ENCODE results near the gene C9orf153.

C9orf153 gene

DNA sequence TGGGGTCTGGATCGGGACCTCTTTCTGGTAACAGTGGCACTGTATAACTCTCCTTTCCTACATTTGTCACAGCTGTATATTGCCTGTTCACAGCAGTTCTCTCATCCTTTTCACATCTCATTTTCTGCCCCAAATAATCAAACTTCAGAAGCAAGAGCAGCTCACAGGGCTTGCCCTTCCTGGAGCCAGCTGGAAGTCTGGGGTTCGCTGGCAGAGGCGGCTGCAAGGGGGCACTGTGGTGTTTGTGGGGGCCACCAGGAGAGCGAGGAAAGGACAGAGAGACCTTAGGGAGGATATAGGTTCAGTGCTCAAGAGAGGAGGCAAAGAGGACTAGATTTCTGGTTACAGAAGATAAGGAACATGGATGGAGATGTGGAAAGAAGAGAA, 75.3 kb downstream of the C9orf153 start:
- Mint-ChIP-seq H3K36me3 (ENCODE audit: low read depth) (peaks cover 5% of the 10 kb centered on the region), H3K9me3 (peaks cover 19% of the 10 kb centered on the region), H3K4me3 (no peak overlapping the region), H3K4me1 (no peaks in the 10 kb centered on the region), H3K27ac (no peak overlapping the region), H3K27me3 (ENCODE audit: low read depth) (no peaks in the 10 kb centered on the region)
- TF ChIP-seq, protein P1, sequence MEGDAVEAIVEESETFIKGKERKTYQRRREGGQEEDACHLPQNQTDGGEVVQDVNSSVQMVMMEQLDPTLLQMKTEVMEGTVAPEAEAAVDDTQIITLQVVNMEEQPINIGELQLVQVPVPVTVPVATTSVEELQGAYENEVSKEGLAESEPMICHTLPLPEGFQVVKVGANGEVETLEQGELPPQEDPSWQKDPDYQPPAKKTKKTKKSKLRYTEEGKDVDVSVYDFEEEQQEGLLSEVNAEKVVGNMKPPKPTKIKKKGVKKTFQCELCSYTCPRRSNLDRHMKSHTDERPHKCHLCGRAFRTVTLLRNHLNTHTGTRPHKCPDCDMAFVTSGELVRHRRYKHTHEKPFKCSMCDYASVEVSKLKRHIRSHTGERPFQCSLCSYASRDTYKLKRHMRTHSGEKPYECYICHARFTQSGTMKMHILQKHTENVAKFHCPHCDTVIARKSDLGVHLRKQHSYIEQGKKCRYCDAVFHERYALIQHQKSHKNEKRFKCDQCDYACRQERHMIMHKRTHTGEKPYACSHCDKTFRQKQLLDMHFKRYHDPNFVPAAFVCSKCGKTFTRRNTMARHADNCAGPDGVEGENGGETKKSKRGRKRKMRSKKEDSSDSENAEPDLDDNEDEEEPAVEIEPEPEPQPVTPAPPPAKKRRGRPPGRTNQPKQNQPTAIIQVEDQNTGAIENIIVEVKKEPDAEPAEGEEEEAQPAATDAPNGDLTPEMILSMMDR (IDR thresholded peaks at IDR 0.05; ENCODE audit: unreplicated experiment in 3 of 3): no peak

DNA sequence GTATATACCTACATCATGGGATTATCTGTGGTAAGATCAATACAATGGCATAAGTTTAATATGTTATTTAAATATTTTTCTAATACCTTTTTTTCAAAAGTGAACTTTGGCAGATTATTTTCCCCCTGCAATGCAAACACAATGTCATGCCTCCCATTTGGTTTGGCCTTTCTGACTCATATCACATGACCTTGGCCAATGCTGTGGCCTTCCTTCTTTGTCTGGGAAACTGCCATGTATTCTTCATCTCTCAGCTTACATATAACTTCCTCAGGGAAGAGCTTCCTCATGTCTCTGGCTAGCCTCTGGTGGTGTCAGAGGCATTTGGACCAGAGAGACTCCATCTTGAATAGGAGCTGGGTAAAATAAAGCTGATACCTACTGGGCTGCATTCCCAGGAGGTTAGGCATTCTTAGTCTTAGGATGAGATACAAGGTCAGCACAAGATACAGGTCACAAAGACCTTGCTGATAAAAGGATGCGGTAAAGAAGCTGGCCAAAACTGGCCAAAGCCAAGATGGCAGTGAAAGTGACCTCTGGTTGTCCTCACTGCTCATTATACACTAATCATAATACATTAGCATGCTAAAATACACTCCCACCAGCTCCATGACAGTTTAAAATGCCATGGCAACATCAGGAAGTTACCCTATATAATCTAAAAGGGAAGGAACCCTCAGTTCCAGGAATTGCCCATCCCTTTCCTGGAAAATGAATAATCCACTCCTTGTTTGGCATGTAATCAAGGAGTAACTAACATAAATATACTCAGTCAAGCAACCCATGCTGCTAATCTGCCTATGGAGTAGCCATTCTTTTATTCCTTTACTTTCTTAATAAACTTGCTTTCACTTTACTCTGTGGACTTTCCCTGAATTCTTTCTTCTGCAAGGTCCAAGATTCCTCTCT, 76.0 kb downstream of the C9orf153 start:
- Mint-ChIP-seq H3K36me3 (ENCODE audit: low read depth) (peaks cover 5% of the 10 kb centered on the region), H3K4me3 (no peak overlapping the region), H3K4me1 (no peaks in the 10 kb centered on the region), H3K9me3 (peaks cover 15% of the 10 kb centered on the region), H3K27ac (no peak overlapping the region), H3K27me3 (ENCODE audit: low read depth) (no peaks in the 10 kb centered on the region)
- TF ChIP-seq, protein P1 (IDR thresholded peaks at IDR 0.05; ENCODE audit: unreplicated experiment in 3 of 3): no peak

DNA sequence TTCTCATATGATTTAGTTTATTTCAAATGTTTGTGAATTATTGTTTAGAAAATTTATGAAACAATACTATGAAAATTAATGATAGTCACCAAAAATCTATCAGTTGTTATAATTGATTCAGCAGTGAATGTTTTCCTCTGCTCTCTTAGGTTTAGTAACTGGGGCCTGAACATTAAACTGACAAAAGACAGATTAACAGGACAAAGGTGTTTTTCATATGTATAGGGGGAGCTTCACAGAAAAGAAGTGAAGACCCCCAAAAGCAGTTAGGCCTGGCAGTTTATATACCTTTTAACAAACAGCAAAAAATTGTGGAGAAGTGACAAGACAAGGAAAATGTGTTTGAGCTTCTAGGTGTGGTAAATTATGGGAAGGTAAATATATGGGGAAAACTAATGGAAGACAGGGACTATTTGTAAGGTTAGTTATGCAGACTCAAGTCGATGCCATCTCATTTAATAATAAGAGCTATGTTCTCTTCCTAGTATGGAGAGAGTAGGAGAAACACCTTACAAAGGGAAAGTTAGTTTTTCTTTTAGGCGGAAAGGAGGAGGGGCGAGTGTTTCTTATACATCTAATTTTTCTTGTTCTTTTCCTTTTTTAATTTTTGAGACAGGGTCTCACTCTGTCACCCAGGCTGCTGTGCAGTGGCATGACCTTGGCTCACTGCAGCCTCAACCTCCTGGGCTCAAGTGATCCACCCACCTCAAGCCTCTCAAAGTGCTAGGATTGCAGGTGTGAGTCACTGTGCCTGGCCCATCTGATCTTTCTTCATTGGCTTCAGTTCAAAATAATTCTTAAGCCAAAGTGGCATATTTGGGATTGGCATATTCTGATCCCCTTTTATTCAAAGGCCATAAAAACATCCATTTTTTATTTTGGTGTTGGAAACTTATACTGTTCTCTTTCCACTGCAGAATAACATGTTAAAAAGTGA, 77.8 kb downstream of the C9orf153 start:
- no peaks in the 10 kb centered on the region for H3K36me3 Mint-ChIP-seq (ENCODE audit: low read depth)
- TF ChIP-seq, protein P1 (IDR thresholded peaks at IDR 0.05; ENCODE audit: unreplicated experiment in 3 of 3): no peak
- H3K27ac Mint-ChIP-seq: no peak overlapping the region
- peaks cover 4% of the 10 kb centered on the region for H3K9me3 Mint-ChIP-seq
- no peaks in the 10 kb centered on the region for H3K4me1 Mint-ChIP-seq
- H3K27me3 Mint-ChIP-seq (ENCODE audit: low read depth): no peaks in the 10 kb centered on the region
- H3K4me3 Mint-ChIP-seq: no peak overlapping the region

DNA sequence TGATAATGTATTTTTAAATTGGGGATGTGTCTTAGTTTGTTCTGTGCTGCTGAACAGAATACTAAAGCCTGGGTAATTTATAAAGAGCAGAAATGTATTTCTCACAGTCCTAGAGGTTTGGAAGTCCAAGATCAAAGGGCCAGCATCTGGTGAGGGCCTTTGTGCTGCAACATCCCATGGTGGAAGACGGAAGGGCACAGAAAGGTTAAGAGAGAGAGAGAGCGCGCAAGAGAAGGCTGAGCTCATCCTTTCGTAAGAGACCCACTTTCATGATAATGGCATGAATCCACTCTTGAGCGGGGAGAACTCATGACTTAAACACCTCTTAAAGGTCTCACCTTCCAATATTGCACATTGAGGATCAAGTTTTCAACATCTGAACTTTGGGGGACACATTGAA, 81.0 kb downstream of the C9orf153 start:
- Mint-ChIP-seq H3K4me1 (no peaks in the 10 kb centered on the region), H3K27ac (no peak overlapping the region), H3K9me3 (no peaks in the 10 kb centered on the region), H3K4me3 (no peak overlapping the region), H3K36me3 (ENCODE audit: low read depth) (no peaks in the 10 kb centered on the region), H3K27me3 (ENCODE audit: low read depth) (no peaks in the 10 kb centered on the region)
- TF ChIP-seq, protein P1 (IDR thresholded peaks at IDR 0.05; ENCODE audit: unreplicated experiment in 3 of 3): no peak

DNA sequence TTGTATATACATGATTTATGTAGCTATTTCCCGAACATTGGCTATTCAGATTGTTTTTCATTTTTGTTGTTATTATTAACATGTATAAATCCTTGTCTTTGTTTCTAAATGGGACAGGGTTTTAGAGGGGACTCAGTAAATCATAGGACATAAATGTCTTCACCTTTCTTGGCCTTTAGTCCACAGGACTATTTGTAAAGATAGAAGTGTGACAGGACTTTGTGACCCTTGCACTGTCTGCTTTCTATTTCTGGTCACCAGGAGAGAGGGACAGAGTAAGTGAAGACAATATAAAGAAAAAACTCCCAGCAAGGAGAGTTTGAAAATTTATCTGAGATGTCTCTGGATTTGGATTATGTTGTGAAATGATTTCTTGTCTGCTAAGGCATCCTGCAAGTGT, 81.5 kb downstream of the C9orf153 start:
- no peak overlapping the region for H3K27ac Mint-ChIP-seq
- H3K36me3 Mint-ChIP-seq (ENCODE audit: low read depth): no peaks in the 10 kb centered on the region
- H3K27me3 Mint-ChIP-seq (ENCODE audit: low read depth): no peaks in the 10 kb centered on the region
- H3K4me1 Mint-ChIP-seq: no peaks in the 10 kb centered on the region
- TF ChIP-seq, protein P1 (IDR thresholded peaks at IDR 0.05; ENCODE audit: unreplicated experiment in 3 of 3): no peak
- H3K9me3 Mint-ChIP-seq: no peaks in the 10 kb centered on the region
- H3K4me3 Mint-ChIP-seq: no peak overlapping the region
